Measurements from ENCODE around the gene TAPBP. TPM values are rescaled to one million over a fixed set of nuclear protein-coding genes. Genes with fewer than 3 reads are reported as not detected.

TAPBP gene
- total RNA-seq, 4 donors from 2014 or later, result 73.4 to 324 (median 204) TPM

GRCh38 chr6:33313105-33313708 lies 671 bp downstream of the TAPBP start:
- Histone ChIP-seq H3K27ac (peak overlapping the region; percentile 92 to 99 (median 96)), H3K4me3 (peak overlapping the region; percentile 67 to 90 (median 80)), H3K27me3 (no peaks in the 10 kb centered on the region), H3K9me3 (no peaks in the 10 kb centered on the region), H3K4me1 (peaks cover 4 to 46% (median 25%) of the 10 kb centered on the region in 4 donors), H3K36me3 (peaks cover 0 to 18% (median 0%) of the 10 kb centered on the region in 3 donors)
- peak; percentile 68 to 78 (median 74) for DNase-seq
- no peak for TF ChIP-seq CTCF (IDR thresholded peaks at IDR 0.05)
- no peak for TF ChIP-seq POLR2A (IDR thresholded peaks at IDR 0.05)

GRCh38 chr6:33312361-33313104 lies 1.3 kb downstream of the TAPBP start:
- H3K9me3 ChIP-seq, result no peaks in the 10 kb centered on the region
- peaks cover 0 to 18% (median 0%) of the 10 kb centered on the region in 3 donors for H3K36me3 ChIP-seq
- H3K27me3 ChIP-seq, result no peaks in the 10 kb centered on the region
- peak overlapping the region; percentile 67 to 90 (median 80) for H3K4me3 ChIP-seq
- DNase-seq, result peak; percentile 74 to 94 (median 91)
- H3K27ac ChIP-seq, result peak overlapping the region; percentile 92 to 99 (median 96)
- TF ChIP-seq CTCF (IDR thresholded peaks at IDR 0.05) (no peak), POLR2A (IDR thresholded peaks at IDR 0.05) (no peak)
- H3K4me1 ChIP-seq, result peaks cover 4 to 45% (median 25%) of the 10 kb centered on the region in 4 donors

GRCh38 chr6:33306356-33306755 lies 7.5 kb downstream of the TAPBP start:
- H3K4me3 ChIP-seq, result no peak overlapping the region
- peaks cover 0 to 64% (median 0%) of the 10 kb centered on the region in 3 donors for H3K36me3 ChIP-seq
- H3K27me3 ChIP-seq, result no peaks in the 10 kb centered on the region
- peaks cover 0 to 12% (median 3%) of the 10 kb centered on the region in 4 donors for H3K4me1 ChIP-seq
- no peak for TF ChIP-seq CTCF (IDR thresholded peaks at IDR 0.05)
- no peak for TF ChIP-seq POLR2A (IDR thresholded peaks at IDR 0.05)
- no peaks in the 10 kb centered on the region for H3K9me3 ChIP-seq
- H3K27ac ChIP-seq, result no peak overlapping the region
- DNase-seq, result no peak

- TF ChIP-seq POLR2A (IDR thresholded peaks at IDR 0.05) (no peak), CTCF (IDR thresholded peaks at IDR 0.05) (no peak)
- peaks cover 0 to 8% (median 2%) of the 10 kb centered on the region in 4 donors for H3K4me1 ChIP-seq
- no peak for DNase-seq
- no peak overlapping the region for H3K4me3 ChIP-seq
- no peaks in the 10 kb centered on the region for H3K9me3 ChIP-seq
- H3K27ac ChIP-seq, result no peak overlapping the region
- peaks cover 0 to 56% (median 0%) of the 10 kb centered on the region in 3 donors for H3K36me3 ChIP-seq
- H3K27me3 ChIP-seq, result no peaks in the 10 kb centered on the region
These were observed 8.8 kb downstream of the TAPBP start for GRCh38 chr6:33305052-33305451.

GRCh38 chr6:33304216-33304615 lies 9.7 kb downstream of the TAPBP start:
- no peaks in the 10 kb centered on the region for H3K9me3 ChIP-seq
- H3K27me3 ChIP-seq, result no peaks in the 10 kb centered on the region
- H3K27ac ChIP-seq, result no peak overlapping the region
- H3K4me3 ChIP-seq, result no peak overlapping the region
- no peak for TF ChIP-seq POLR2A (IDR thresholded peaks at IDR 0.05)
- peaks cover 0 to 51% (median 0%) of the 10 kb centered on the region in 3 donors for H3K36me3 ChIP-seq
- DNase-seq, result no peak
- H3K4me1 ChIP-seq, result peaks cover 0 to 11% (median 2%) of the 10 kb centered on the region in 4 donors

- DNase-seq, result no peak
- no peaks in the 10 kb centered on the region for H3K27me3 ChIP-seq
- H3K27ac ChIP-seq, result no peak overlapping the region
- H3K36me3 ChIP-seq, result peaks cover 0 to 50% (median 0%) of the 10 kb centered on the region in 3 donors
- H3K4me1 ChIP-seq, result peaks cover 0 to 20% (median 5%) of the 10 kb centered on the region in 4 donors
- no peak for TF ChIP-seq CTCF (IDR thresholded peaks at IDR 0.05)
- TF ChIP-seq POLR2A (IDR thresholded peaks at IDR 0.05), result no peak
- H3K9me3 ChIP-seq, result no peaks in the 10 kb centered on the region
- H3K4me3 ChIP-seq, result no peak overlapping the region
These were observed 12.0 kb downstream of the TAPBP start for GRCh38 chr6:33301877-33302276.

Measured in Peyer's patch (tissue), 4 donors.